HG02981 (cell line): ENCODE data around the gene NBAS.
"Not testable (repeated sequence)": the region's sequence is repeated elsewhere in the genome, so short reads cannot be mapped to it uniquely, and the experiment has no call there.

ENCODE experiments used
- ATAC-seq: cut with Tn5 transposase; IDR thresholded peaks from one replicate; pipeline ENCODE4 v1.9.1; 2021; ENCODE audit warnings: mild to moderate bottlenecking, moderate library complexity; ENCODE audit not compliant: unreplicated experiment

Gene NBAS

DNA sequence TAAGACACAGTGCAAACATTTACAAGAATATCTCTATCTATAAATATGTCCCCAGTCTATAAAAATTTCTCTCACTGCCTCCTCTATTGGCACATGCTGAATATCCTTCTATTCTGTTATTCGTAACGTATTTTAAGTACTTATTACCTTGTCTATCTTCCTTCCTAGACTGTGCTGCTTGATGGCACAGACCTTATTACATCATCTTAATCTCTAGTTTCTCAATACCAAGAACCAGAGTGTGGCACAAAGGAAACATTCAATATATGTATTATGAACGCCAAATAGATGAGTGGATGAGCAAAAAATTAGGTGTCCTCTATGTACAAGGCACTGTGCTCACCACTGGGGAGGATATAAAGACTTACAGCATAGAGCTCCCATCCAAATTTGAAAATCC, 282.8 kb downstream of the NBAS start:
- ATAC-seq, result no peak

DNA sequence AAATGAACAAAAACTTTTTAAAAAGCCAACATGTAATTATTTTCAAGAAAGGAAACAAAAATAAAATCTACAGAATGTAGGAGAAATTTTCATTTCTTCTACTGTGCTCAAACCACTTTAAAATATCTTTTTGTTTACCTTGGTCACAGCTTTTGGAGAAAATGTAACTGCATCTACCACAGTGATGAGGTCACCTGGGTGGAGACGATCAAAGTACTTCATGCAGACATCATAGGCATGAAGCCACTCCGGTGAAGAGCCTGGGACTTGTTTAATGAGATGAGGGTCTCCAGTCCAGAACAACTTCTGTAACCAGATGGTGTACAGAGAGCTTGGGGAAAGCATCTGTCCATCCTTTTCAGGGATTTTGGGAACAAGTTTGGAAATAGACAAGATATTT, 285.8 kb downstream of the NBAS start:
- ATAC-seq, result no peak

DNA sequence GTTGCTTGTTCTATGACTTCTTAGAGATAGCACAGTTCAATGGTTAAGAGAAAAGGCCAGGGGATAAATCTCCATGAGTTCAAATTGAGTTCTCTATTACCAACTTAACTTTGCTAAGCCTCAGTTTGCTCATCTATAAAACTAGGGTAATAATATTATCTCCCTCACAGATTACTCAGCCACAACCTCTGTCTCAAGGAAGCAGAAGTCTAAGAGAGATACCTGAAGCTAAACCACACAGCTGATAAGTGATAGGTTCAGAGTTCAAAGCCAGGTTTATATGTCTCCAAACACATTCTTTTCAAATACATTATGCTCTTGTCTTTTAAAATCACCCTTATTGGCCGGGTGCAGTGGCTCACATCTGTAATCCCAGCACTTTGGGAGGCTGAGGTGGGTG, 287.7 kb downstream of the NBAS start:
- no peak for ATAC-seq

DNA sequence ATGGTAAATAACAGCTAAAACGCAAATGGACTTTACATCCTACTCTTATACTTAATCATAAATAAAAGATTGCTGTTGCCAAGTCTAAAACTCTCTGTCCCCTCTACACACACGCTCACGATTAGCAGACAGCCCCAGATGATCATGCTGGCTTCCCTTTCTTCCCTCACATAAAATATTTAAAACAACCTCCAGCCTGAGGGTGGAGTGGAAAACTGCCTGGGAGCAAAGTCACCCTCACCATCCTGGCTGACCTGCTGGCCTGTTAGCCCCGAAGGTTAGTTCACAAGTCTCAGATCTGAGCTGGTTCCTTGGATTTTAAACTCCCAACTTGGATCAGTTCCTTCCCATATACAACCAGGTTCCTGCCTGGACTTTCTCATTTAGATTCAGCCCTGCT, 288.2 kb downstream of the NBAS start:
- ATAC-seq, result no peak

DNA sequence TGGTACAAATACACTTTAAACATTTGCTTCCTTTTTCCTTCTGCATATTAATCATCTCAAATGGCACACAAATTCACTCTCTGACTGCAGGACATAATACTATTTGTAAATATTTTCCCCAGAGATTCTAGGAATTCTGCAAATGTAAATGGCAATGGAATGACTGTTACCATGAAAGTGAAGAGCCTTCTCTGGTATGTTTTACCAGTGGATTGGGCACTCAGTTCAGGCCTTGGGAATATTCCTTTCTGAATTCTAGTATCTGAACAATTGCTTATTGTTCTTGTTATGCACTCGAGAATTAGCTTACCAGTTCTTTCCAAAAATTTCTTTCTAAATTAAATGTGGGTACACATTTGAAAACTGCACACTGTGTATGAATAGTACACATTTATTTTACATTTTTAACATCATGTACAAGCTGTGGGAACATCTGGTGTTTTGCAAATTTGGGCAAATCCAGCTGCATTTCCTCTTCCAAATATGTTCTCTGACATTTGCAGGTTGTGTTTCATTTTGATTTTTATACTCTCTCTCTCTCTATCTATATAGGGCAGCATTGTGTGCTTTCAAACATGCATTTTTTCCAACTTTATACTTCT, 289.1 kb downstream of the NBAS start:
- ATAC-seq, result no peak

DNA sequence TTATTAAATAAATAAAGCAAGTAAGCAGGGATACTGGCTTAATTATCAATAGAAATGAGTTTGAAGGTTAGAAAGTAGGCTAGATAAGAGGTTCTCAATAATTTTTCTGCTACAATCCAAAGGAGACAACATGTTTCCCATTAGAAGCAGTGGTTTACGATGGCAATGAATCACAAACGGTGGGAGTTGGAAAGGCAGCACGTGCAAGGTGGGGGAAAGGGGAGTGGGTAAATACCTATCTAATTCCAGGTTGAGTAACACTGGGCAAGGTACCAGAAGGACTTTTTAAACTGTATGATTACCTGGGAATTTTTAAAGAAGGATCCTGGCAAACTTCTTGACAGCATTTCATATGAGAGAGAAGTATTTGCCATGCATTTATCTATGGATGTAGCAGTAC, 289.9 kb downstream of the NBAS start:
- no peak for ATAC-seq

DNA sequence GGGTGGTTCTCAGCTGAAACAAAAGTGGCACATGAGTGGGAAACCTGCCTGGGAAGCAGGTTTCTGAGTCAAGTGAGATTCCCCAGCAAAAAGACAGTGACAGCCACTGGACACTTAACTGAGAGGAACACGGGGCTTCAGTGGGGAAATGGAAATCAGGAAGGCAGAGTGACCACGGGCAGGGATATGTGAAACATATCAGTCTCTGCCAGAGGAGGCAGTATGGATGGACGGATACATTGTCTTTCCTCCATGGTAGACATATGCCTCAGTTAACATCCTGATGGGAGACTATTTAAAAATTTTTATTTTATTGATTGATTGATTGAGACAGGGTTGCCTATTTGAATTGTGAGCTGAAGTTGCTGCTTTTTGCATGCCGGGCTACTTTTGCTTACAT, 292.1 kb downstream of the NBAS start:
- ATAC-seq, result no peak

DNA sequence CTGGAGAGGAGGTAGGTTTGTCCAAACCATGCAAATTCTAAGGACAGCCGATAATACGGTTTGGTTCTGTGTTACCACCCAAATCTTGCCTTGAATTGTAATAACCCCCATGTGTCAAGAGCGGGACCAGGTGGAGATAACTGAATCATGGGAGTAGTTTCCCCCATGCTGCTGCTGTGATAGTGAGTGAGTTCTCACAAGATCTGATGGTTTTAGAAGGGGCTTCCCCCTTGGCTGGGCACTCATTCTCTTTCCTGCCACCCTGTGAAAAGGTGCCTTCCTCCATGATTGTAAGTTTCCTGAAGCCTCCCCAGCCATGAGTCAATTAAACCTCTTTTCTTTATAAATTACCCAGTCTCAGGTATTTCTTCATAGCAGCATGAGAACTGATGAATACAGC, 295.2 kb downstream of the NBAS start:
- ATAC-seq, result no peak

DNA sequence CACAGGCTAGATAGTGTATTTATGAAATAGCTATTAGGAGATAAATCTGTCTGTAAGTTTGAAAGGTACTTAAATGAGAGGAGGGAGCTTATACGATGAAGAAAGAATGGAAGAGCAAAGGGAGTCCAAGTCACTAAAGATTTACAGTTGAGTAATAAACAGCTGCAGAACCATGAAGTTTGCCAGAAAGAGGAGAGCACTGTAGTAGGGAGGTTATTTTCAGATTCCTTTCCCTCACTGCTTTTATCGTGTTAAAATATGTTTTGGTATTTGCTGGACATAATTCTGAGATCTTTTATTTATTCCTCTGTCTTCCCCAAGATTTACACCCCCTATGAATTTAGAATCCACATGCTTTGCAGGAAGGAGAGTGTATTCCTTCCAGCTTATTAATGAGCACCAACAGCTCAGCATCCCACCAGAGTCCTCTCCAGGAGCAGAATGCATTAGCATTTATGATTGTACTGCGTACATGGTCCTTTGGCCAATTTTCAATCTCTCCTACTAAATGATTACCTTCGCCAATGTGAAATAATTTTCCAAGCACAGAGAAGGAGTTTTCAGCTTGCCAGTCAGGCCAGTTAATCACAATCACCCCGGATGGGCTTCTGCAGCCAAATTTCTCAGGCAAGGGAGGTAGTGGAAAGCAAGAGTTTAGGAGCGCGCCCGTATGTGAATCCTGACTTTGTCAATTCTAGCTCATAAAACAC, 297.0 kb downstream of the NBAS start:
- ATAC-seq, result no peak

DNA sequence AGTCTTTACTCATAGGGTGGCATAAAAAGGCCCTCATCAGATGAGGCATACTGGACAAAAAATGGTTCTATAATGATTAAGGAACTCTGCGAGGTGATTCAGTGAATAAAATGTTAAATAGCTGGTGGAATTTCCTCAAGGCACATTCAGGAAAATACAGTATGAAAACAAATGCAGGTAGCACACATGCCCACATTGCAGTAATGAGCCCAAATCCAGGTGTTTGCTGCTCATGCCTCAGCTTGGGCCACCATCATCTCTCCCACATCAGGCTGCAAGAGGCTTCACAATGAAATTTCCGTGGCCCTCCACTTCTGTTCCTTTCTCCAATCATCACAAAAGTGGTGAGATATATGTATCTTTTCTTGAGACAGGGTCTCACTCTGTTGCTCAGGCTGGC, 298.3 kb downstream of the NBAS start:
- ATAC-seq, result no peak

DNA sequence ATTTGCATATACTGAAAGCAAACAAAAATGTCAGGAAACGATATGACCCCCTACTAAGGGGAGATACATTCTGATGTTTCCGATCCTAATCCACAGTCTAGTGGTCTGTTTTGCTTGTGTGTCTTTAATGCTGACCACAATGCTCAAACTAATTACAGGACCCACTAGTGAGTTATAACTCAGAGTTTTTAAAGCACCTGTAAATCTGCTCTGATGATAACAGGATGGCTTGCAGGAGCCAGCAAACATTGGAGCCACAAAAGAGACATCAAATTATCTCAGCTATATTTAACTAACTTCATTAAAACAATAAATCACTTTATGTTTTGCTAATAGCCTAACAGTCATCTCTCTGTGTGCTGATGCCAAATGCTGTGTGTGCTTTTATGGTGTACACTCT, 300.3 kb downstream of the NBAS start:
- no peak for ATAC-seq

DNA sequence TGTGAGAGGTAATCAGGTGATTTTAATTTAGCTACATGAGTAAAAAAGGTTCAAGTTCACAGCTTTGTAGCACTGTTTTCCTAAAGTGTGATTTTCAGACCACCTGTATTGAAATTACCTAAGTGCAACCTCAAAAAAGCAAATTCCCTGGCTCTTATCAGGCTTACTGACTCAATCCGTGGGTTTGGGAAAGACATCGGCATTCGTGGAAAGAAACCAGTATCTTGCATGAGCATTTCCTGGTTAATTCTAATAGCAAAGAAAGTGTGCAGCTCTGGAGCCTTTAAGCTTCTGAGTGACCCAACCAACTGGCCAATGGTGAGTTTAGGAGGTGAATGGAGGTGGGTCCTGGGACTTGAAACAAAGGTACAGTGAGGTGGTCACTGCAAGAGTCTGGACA, 300.9 kb downstream of the NBAS start:
- ATAC-seq, result no peak

DNA sequence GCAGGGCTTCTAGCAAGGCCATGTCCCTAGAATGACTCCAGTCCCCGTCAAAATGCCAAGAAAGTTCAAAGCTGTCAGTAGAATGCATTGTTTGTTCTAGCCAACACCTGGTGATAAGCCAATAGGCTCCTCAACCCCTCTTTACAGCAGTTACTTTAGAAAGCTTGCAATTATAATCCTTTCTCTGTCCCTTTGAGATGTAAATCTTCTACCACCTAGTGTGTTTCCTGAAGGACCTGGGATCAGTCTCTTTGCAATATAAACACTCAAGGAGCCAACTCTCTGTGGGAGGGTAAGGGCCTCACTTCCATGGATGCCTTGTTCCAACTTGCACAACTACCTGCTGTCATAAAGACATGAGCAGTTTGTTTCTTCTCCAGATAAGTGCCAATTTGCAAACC, 301.8 kb downstream of the NBAS start:
- no peak for ATAC-seq

DNA sequence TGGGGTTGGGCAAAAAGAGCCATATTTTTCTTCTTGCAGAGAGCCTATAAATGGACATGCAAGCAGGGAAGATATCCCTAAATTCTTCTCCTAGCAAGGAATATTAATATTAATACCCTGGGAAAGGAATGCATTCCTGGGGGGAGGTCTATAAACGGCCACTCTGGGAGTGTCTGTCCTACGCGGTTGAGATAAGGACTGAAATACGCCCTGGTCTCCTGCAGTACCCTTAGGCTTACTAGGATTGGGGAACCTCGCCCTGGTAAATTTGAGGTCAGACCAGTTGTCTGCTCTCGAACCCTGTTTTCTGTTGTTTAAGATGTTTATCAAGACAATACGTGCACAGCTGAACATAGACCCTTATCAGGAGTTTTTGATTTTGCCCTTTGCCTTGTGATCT, 302.7 kb downstream of the NBAS start:
- not testable (repeated sequence) for ATAC-seq

DNA sequence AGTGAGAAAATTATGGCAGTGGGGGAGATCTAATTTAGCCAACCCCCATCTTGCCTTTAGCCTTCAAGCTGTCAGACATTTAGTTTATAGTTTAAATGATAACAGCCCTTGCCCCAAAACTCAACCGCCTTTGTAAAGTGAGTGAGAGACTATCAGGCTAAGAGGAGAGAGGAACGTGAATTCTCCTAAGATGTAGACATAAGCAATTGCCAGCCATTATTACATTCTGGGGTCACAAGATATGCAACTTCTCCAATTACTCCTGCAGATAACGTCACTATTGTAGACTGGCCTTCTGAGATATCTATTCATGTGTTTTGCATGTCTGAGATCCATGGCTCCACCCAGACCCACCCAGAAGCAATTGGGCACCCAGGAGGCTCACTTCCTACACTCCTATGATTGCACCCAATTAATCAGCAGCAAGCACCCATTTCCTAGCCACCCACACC, 307.3 kb downstream of the NBAS start:
- ATAC-seq, result no peak

DNA sequence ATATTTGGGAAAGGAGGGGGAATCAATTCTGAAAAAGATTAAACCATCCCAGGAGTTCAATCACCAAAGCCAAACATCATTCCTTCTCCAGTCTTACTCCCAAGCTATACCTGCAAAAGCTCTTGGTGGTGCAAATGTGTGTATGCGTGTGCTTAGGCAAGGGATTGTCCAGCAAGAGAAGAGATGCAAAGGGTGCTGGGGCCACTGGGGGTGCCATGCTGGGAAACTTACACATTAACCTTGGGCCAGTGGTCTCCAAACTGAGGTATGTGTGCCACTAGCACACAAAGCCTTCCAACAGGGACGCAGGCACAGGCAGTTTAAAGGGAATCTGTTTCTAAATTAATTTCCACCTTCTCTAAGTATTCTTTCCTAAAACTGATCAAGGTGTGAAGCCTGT, 307.9 kb downstream of the NBAS start:
- ATAC-seq, result no peak

DNA sequence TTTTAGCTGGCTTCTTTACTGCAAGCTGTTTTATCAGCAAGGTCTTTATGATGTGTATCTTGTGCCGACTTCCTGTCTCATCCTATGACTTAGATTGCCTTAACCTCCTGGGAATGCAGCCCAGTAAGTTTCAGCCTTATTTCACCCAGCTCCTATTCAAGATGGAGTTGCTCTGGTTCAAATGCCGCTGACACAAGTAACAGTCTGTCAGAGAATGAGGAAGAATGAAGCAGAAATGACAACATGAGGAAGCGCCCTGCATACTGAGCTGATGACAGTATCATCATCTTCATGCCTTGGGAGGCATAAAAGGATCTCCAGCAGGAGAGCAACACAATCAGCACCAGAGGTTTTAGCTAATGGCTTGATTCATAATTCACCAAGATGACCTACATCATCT, 309.4 kb downstream of the NBAS start:
- no peak for ATAC-seq

DNA sequence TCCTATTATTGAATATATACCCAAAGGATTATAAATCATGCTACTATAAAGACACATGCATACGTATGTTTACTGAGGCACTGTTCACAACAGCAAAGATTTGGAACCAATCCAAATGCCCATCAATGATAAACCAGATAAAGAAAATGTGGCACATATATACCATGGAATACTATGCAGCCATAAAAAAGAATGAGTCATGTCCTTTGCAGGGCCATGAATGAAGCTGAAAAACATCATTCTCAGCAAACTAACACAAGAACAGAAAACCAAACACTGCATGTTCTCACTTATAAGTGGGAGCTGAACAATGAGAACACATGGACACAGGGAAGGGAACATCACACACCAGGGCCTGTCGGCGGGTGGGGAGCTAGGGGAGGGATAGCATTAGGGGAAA, 310.2 kb downstream of the NBAS start:
- not testable (repeated sequence) for ATAC-seq

DNA sequence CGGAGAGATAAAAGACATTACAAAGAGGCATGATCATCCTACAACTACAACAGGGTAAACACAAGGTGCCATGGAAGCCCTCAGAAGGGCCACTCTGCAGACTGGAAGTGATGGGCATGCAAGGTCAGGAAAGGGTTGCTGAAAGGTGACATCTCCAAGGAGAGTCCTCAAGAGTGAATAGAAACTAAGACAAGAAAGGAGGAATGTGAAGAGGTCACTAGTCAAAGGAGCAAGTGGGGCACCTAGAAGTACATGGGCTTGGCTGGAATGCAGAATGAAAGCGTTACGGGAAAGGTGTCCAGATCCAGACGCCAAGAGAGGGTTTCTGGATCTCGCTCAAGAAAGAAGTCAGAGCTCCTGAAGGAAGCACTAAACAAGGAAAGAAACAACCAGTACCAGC, 314.3 kb downstream of the NBAS start:
- no peak for ATAC-seq

DNA sequence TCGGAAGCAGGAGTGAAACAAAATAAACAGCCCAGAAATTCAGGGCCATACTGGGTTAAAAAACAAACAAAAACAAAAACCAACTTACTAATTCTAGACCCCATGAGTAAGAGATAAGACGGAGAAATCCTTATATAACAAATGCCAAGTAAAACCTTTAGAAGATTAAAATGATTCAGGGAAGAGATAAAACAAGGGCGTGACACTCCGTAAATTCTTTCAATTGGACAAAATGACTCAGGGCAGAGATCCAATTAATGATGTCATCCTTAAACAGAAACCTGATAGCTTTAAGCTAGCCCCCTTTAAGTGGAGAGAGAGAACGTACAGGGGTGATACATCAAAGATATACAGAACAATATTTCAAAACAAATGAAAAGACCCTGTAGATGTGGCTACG, 317.4 kb downstream of the NBAS start:
- ATAC-seq, result no peak

DNA sequence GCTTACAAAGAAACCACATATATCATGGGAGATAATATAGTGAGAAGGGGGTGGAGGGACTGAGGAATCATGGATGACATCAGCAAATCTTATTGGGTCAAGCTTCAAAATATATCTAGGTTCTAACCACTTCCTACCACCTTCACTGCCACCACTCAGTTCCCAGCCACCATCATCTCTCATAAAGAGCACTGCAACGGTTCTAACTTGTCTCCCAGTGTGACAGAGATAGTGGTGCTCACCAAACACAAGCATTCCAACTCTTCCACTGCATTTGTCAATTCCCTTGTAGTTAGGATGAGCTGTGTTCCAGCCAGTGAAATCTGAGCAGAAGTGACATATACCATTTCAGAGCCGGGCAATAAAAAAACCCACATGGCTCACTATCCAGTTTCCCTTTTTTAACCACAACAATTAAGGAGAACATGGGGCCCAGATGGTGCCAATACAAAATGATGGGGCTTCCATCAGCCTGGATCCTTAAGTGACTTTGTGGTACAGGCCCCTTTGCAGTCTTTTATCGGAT, 318.1 kb downstream of the NBAS start:
- no peak for ATAC-seq

DNA sequence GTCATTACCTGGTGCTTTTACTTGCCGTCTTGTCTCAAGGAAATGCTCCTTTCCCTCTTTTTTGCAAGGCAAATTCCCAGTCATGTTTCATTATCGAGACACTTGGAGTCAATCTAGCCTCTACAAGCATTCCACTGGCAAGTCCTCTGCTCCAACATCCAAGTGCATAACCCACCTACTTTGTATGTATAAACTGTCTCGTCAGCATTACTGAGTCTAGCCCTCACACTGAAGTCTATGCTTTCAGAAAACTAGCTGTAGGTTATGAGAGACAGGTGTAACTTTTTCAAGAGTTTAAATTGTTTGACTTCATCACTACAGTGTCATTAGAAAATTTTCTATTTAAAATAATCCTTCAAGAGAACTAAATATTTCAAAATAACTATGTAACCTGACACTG, 319.2 kb downstream of the NBAS start:
- no peak for ATAC-seq

DNA sequence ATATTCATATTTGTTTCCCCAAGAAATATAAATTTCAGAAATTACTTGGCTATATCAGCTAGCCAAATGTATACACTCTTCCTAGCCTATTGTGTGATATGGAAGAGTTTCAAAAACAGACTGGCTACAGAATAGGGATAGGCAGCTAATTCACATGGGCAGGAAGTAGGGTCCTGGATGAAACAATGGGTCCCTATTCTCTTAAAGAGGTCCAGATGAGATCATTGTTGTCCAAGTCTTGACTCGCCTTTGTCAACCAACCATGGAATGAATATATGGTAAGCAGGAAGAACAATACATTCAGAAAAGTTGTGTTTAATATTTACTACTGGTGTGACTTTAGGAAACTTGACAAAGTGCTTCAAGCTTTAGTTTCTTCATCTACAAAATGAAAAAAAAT, 319.9 kb downstream of the NBAS start:
- ATAC-seq, result no peak
